GM11168 (cell line): Measurements from ENCODE around the gene KCNQ4.

Experiments
- in situ Hi-C: fragments of 300-500 bp; cut with MboI; formaldehyde crosslinking; loops from one replicate; pipeline ENCODE4 v1.12.0; 2022; ENCODE audit warnings: low sequenced_read_pairs; ENCODE audit not compliant: unreplicated experiment

Gene KCNQ4

GRCh38 chr1:40856116-40856515 lies 72.5 kb downstream of the KCNQ4 start:
- in situ Hi-C loops = no loop called here

- in situ Hi-C loops = no loop called here
Observed at GRCh38 chr1:40856656-40857302, 73.2 kb downstream of the KCNQ4 start.

DNA sequence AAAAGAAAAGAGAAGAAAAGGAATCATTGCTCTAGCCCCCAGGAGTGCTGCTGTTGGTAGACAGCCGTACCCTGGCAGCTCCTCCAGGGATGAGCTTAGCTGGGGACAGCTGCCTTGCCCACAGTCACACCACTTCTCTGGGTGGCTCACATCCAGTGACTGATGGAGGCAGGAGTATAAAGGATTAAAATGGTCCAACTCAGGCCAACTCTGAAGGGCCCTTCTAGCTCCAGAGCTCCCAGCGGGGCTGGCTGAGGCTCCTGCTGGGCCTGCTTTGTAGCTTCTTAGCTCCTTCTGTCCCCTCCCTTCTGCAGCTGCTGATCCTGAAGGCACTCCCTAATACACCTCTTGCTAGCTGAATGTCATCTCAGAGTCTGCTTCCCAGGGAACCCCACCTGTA lies 74.2 kb downstream of the KCNQ4 start:
- in situ Hi-C loops = no loop called here

- in situ Hi-C loops = no loop called here
Observed at GRCh38 chr1:40858856-40859416, 75.3 kb downstream of the KCNQ4 start.

- in situ Hi-C loops = no loop called here
Observed at GRCh38 chr1:40860706-40861223, 77.2 kb downstream of the KCNQ4 start.

DNA sequence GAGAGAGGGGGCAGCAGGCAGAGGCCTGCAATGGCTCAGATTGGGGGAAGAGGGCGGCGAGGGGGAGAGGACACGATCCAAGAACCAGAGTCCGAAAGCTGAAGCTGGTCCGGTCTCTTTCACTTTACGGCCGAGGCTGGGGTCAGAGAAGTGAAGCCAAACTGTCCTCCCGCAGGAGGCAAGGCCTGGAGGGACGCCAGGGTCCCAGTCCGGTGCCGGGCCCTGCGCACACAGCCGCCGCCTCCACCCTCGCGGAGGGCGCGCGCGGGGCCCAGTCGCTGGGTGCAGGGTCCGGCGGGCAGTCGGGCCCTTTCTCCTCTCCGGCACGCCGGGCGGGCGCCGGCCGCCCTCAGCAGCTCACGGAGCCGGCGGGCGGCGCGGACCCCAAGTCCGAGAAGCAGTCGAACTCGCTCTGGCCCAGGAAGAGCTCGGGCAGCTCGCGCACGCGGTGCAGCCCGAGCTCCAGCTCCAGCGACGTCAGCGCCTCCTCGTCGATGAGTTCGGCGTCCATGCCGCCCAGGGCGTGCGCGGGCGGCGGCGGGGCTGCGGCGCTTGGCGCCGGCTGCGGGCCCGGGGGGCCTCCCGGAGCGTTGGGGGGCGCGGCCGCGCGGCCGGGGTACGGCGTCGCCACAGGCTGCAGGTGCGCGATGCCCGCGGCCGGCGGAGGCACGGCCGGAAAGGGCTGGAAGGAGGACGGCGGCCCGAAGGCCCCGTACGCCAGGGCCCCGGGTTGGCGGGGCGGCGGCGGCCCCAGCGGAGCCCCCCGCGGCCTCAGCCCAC lies 77.8 kb downstream of the KCNQ4 start:
- in situ Hi-C loops = no loop called here

- in situ Hi-C loops = no loop called here
Observed at GRCh38 chr1:40862008-40862863, 78.6 kb downstream of the KCNQ4 start, which contains the start of gene CITED4. Gene CITED4, minus strand, starts transcription at chr1:40862363. Its CDS starts 236 bp downstream, at chr1:40862127.

DNA sequence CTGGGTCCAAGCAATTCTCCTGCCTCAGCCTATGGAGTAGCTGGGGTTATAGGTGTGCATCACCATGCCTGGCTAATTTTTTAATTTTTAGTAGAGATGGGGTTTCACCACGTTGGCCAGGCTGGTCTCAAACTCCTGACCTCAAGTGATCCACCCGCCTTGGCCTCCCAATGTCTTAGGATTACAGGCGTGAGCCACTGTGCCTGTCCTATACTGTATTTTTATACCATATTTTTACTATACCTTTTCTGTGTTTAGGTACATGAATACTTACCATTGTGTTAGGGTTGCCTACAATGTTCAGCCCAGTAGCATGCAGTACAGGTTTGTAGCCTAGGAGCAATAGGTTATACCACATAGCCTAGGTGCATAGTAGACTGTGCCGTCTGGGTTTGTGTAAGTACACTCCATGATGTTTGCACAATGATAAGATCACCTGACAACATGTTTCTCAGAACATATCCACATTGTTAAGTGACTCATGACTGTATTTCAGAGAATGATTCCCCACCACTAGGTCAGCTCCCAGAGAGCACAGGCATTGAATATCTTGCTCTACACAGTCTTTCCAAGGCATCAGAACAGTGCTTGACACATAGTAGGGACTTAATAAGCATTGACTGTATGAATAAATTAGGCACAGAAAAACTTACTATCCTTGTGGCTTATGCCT lies 84.6 kb downstream of the KCNQ4 start:
- in situ Hi-C loops = no loop called here

- in situ Hi-C loops = no loop called here
Observed at GRCh38 chr1:40870135-40870728, 86.6 kb downstream of the KCNQ4 start.

DNA sequence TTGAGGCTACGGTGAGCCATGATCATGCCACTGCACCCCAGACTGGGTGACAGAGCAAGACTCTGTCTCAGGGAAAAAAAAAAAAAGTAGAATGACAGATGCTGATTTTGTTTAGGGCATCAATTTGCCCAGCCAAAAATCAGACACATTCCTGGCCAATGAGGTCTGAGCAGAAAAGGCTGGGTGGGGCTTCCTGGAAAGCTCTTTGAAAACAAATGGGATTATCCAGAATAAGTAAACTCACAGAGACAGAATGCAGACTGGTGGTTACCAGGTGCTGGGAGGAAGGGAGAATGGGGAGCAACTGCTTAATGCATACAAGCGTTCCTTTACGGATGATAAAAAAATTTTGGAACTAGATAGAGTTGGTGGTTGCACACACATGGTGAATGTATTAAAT lies 88.7 kb downstream of the KCNQ4 start:
- in situ Hi-C loops = no loop called here

DNA sequence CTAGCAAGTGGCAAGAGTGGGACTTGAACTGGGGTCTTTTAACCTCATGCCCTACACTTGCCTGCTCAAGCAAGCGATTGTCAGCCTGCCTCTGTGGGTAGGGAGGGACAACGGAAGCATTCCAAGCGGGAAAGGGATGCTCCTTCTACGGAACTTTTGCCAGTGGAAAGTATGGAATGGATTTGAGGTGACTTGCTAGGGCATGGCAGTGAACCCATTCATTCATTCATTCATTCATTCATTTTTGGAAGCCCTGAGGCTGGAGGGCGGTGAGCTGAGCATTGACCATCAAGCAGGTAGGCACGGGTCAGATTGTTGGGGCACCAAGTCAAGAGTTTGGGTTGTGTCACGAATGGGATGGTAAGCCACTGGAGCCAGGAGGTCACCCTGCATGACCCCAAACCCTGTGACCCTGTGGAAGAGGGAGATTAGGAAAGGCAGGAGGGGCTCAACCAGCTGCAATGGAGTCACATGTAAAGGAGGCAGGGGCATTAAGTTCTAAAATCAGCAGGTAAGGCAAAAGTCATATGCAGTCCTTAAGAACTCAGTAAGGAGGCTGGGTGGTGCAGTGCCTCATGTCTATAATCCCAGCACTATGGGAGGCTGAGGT lies 90.4 kb downstream of the KCNQ4 start:
- in situ Hi-C loops = no loop called here

DNA sequence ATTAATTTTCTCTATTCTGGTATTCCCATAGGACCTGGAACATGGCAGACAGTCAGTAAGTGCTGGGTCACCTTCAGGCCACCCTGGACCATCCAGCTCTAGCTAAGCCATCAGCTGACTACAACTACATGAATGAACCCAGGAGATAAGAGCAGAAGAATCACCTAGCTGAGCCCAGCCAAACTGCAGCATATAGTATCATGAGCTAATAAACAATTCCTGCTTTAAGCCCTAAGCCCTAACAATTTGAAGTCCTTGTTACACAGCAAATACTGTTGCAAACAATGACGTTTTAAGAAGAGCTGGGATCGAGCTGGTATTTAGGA lies 92.8 kb downstream of the KCNQ4 start:
- in situ Hi-C loops = no loop called here

DNA sequence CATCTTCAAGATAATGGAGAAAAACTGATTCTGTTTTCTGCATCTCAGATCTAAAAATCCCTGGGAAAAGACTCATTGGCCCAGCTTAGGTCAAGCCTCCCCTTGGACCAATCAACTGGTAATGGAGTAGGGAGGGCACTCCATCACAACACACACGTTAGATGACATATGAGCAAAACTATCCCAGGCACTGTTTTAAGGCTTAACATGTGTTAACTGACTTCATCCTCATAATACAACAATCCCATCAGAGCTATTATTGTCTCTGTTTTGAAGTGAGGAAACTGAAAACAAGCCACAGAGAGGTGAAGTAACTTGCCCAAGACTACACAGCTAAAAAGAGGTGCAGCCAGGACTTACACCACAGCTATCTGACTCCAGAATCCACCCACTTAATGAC lies 93.3 kb downstream of the KCNQ4 start:
- in situ Hi-C loops = no loop called here

- in situ Hi-C loops = no loop called here
Observed at GRCh38 chr1:40877698-40878097, 94.1 kb downstream of the KCNQ4 start.

GRCh38 chr1:40878906-40879305 lies 95.3 kb downstream of the KCNQ4 start:
- in situ Hi-C loops = no loop called here

GRCh38 chr1:40879482-40880175 lies 96.0 kb downstream of the KCNQ4 start:
- in situ Hi-C loops = no loop called here

DNA sequence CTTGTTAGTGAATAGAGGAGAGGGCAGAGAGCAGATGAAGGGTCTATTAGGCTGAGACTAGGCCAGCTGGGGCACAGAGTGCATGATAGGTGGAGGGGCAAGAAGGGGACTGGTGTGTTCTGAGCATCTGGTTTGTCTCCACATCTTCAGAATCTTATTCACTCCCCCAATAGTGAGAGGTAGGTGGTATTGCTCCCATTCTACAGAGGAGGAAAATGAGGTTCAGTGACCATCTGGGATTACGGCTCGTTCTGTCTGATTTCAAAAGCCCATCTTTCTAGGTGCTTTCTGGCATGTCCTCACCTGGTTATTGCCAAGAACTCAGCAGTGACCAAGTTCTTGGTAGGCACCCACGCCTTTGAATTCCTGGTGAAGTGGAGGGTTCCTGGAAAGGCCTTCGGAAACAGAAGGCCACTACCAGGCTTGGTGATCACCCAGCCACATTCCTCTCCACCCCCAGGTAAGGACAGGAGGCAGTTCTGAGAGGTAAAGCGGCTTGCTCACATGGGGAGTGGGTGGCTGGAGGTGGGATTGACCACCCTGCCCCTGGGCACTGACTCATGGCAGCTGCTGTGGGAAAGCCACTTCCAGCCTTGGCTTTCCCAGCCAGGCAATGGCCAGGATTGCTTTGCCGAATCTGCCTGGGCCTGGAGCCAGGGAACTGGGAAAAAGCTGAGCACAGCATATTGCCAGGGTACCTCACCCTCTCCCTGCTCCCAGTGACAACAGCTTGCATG lies 97.4 kb downstream of the KCNQ4 start:
- in situ Hi-C loops = no loop called here
